Stimulated activated CD8-positive, alpha-beta memory T cell treated with anti-CD3 and anti-CD28 coated beads, Interleukin-15, amount 100 ng/mL, for 4 hours (primary cell): Measurements from ENCODE around the gene FBXO5.
"Not testable (repeated sequence)": the region's sequence is repeated elsewhere in the genome, so short reads cannot be mapped to it uniquely, and the experiment has no call there.

Experiments used
- DNase-seq, 2 donors: peaks; one replicate each; pipeline ENCODE4 v3.0.0-alpha.2; 2020; ENCODE audit warnings: low read depth in 2 of 2

Gene FBXO5

DNA sequence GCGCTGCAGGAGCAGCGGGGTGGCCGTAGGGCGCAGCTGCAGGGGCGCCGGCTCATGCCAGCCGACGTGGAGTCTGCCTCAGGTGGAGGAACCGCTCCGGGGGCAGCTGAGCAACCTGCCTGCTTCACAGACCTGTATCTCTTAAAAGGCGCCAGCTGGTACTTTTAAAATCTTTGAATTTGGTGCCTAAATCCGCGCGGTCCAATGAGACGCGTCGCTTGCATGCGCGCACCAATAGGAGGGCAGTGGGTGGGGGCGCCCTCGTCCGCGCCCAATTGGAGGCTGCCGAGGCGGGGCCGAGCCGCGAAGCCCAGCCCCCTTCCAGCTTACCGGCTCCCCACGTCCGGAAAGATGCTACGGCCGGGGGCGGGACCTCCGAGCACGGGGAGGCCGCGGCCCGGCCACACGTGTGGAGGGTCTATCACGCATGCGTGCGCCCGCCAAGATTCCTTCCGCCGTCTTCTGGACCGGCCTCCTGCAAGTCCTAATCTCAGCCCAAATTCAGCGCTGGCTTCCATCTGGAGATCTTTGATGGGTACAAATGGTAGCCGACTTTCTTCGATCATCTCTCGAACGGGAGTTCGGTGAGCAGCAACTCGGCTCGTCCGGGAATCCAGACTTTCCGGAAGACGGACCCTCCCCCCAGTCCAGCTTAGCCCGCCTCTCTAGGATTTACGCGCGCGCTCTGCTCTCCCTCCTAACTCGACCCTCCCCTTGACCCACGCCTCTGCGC lies at the start of gene FBXO5:
Gene FBXO5, minus strand, starts transcription at position 138 of the 733 bp plus-strand sequence. Its CDS starts 82 bp downstream, at position 56.
- DNase-seq, result peak; percentile 96 to 98

DNA sequence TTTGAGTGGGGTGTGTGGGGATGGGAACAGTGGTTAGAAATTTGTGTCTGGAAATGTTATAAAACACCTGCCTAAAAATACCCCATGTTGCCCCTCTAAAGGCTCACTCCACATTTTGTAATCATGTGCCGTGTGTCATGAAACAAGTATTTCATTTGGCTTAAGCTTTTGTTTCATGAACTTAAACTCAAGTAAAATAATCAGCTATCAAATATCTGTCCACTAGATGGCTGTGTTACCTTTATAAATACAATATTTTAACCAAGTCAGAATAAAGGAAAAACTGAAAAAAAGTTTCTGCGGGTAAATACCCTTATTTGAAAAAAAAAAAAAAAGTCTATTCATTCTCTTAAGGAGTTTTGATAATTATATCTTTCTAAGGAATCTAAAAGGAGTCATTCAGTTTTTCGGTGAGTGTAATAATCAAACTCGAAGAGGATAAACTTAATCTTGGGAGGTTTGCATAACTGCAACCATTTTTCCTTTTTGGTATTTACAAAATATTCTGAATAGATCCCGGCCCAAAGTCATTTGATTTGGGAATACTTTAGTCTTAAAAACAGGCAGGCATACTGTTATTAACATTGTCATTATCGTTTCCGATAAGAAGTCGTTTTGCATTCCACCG lies 49.5 kb upstream of the FBXO5 start:
- no peak for DNase-seq

- no peak for DNase-seq
These were observed 48.6 kb upstream of the FBXO5 start for GRCh38 chr6:153031335-153031955.

GRCh38 chr6:153028963-153029362 lies 46.1 kb upstream of the FBXO5 start:
- no peak for DNase-seq

- no peak for DNase-seq
These were observed 45.4 kb upstream of the FBXO5 start for GRCh38 chr6:153028286-153028685.

DNA sequence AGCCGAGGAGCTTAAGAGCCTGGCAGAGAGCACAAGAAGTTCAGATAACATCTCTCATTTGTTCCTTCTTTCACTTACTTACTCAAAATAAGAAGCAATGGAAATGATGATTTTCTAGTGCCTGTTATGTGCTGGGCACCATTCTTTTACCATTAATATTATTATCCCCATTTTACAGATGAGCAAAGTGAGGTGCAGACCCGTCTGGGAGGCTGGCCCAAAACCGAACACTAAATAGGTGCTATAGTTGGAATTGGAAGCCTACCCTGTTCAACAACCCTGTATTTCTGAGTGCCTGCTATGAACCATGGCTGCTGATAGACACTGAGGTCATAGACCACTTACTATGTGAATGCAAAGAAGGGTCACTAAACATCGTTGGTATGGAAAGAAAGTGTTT lies 44.6 kb upstream of the FBXO5 start:
- DNase-seq, result no peak

DNA sequence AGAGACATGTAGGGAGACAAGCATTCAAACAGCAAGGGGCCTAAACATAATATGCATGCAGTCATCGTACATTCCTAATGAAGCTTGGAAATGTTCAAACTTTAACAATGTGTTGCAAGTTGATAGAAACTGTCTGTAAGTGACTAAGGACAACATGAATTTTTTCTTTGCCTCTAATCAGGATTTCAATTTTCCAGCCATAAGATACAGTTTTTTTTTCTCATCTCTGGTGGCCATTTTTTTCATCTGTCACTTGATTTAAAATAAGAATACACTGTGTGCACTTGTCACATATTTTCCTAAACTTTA lies 41.8 kb upstream of the FBXO5 start:
- DNase-seq, result no peak

DNA sequence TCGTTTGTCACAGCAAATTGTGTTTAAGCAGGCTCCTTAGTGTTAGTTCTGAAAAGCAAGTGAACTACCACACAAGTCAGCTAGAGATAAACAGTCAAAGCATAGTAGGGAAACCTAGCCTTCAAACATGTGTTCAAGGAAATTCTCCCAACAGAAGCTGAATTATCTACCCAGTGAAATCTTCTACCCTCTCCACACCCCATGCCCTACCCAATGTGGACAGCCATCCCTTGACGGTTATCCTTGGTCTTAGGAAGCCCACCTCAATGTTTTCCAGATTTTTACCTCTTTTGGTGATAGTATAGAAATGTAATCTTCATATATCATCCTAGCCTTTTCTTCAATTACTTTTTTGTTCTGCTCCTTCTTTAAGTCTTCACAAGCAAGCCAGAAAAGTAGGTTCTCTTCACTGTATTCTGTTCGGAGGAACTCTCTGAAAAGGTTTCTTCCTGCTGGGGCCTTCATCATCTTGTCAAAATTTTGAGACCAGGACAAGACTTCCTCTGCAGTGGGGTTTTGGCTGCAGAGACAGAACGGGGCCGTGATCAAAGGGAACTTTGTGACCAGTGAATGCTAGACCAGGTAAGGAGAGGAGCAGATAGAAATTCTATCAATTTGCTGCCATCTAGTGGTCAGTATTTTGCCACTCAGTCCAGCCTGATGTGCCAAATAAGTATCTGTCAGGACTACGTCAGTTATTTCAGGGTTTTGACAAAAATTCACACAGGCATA lies 41.3 kb upstream of the FBXO5 start:
- DNase-seq, result peak in 1 of 2 donors; percentile 16

DNA sequence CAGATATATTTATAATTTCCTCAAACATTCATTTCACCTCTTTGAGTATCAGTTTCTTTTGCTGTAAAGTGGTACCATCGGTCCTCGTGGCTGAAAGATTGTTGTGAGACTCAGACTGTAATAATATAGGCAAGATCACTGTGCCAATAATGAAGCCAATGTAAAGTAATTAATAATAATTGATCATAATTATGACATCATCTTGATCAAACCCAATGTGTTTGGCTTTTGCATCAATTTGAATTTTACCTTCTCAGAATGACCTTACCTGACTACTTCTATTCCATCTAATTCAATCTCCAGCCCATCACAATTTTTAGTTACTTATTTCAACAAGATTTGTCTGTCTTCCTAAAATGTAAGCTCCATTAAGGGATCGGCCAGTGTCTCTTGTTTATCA lies 35.5 kb upstream of the FBXO5 start:
- no peak for DNase-seq

DNA sequence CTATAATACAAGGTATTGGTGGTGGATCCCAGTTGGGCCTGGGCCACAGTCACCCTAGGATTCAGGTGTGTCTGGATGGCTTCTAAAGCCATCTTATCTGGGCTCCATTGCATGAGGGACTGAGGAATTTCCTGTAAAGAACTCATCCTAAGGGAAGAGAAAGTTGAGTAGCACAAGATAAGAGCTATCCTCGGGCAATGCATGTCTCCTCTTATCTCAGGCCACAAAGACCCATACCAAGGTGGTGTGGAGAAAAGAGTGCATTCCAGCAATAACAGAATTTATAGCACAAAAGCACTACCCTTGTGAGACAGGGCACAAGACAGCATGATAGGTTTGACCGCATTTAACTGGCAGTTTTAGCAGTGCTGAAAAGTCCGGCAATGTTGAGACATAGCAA lies 34.0 kb upstream of the FBXO5 start:
- DNase-seq, result no peak

GRCh38 chr6:153015094-153015640 lies 32.3 kb upstream of the FBXO5 start:
- DNase-seq, result no peak

DNA sequence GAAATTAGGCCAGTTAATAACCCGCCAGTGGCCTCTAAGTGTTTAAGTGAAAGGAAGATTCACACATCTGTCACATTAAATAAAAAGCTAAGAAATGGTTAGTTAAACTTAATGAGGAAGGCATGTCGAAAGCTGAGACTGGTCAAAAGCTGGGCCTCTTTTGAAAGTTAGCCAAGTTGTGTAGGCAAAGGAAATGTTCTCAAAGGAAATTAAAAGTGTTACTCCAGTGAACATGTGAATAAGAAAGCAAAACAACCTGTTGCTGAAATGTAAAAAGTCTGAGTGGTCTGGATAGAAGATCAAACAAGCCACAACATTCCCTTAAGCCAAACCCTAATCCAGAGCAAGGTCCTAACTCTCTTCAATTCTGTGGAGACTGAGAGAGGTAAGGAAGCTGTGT lies 30.6 kb upstream of the FBXO5 start:
- no peak for DNase-seq

- no peak for DNase-seq
These were observed 30.0 kb upstream of the FBXO5 start for GRCh38 chr6:153012856-153013255.

DNA sequence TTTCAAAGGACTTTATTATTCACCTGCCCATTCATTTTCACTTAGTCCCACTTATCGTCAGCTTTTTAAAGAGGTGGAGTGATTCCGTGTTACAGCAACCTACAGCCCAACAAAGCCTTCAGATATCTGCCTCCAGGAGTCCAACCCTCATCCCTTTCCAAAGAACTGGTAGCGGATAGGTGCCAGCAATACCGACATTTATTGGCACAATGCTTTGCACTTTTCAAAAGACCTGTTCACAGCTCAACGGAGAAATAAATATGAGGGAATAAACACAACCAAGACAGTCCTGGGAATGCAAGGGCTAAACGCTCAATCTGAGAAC lies 20.5 kb upstream of the FBXO5 start:
- no peak for DNase-seq

- peak; percentile 73 to 78 for DNase-seq
These were observed 19.9 kb upstream of the FBXO5 start, which contains the start of gene MTRF1L for GRCh38 chr6:153002613-153003365. Gene MTRF1L (minus strand): TSS chr6:153002709. CDS start chr6:153002685, 24 bp downstream.

DNA sequence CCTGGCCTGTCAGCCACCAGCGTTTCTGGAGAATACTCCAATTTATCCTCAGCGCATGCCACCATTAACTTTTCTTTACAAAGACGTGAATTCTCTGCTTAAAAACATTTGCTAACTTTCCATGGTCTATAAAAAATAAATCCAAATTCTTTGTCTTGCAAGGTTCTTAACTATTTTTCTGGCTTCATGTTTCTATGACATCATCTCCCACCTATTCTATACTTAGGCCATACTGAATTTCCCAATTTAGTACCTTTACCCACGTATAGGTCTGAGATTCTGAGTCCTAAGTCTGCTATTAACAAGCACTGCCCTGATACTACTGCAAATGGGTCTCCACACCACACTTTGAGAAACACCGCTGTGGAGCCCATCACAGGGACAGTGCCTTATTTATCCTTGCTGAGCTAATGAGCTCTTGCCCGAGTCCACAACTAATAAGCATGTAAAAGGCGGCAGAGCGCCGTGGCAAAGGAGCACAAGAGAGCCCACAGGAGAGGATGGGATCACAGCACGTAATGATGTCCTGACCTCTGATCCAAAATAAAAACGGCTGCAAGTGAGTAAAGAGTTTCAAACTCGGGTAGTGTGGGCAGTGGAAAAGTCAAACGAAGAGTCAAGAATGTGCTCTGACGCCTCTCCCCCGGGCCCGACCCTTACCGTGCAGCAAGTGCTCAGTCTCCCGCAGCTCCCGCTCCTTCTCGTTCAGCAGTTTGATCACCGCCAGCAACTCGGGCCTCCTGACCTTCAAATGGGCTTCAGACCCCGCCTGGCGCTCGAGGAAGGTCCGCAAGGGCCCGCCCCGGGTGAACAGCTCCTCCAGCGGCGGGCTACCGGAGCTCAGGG lies 19.1 kb upstream of the FBXO5 start:
- DNase-seq, result no peak

DNA sequence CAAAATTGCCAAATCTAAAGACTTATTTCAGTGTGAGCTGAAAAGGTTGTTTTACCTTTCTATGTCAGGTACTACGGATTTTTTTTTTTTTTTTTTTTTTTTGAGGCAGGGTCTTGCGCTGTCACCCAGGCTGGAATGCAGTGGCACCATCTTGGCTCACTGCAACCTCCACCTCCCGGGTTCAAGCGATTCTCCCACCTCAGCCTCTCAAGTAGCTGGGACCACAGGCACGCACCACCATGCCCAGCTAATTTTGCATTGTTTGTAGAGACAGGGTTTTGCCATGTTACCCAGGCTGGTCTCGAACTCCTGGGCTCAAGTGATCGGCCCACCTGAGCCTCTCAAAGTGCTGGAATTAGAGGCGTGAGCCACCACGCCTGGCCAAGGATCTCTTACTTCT lies 17.9 kb upstream of the FBXO5 start:
- DNase-seq, result not testable (repeated sequence)

DNA sequence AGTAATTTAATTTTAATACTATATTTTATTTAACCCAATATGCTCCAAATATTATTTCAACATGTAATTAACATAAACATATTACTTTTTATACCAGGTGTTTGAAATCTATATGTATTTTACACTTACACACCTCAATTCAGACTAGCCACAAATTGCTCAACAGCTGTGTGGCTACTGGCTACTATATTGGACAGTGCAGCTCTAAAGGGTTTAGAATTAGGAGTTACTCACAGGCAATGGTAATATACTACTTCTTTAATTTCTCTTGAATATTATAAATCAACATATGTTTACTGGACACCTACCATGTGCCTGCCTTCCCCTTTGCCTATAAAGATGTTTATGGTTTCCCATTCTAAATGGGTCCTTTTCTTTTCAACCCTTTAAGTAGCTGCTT lies 17.4 kb upstream of the FBXO5 start:
- no peak for DNase-seq

- DNase-seq, result not testable (repeated sequence)
These were observed 16.7 kb upstream of the FBXO5 start for GRCh38 chr6:152999538-152999937.

DNA sequence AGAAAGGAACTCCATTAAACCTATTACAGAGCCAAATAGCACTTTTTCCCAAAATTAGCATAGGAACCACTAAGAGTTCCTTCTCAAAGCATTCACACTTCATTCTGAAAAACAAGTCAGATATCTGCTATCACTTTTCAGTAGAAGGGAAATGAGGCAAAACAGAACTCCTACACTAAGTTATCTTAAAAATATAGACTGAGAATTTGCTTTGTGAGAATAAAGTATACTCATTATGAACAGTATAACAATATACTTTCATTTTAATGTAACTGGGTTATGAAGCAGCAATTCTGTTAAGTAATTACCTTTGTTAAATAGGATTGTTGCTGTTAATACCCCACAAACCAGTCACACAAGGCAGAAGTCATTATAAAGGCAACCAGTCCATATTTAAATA lies 11.0 kb upstream of the FBXO5 start:
- DNase-seq, result no peak

- no peak for DNase-seq
These were observed 10.6 kb upstream of the FBXO5 start for GRCh38 chr6:152993431-152993830.
